MM.1S (cell line): ENCODE results near the gene MRAP2.

Experiments used
- DNase-seq: peaks from one replicate; pipeline ENCODE4 v3.0.0-alpha.2; 2015
- H2AFZ ChIP-seq: fragments of 300-600 bp; sonication (generic); 2 replicates; pipeline ENCODE4 v1.6.0; 2016; ENCODE audit warnings: antibody characterized with exemption, low read length
- H3F3A ChIP-seq: fragments of 300-600 bp; sonication (generic); 2 replicates; pipeline ENCODE4 v1.6.1; 2016; ENCODE audit warnings: mild to moderate bottlenecking, antibody characterized with exemption, low read length, moderate library complexity, mixed read lengths; ENCODE audit not compliant: insufficient read depth
- H3K27ac ChIP-seq: fragments of 300-600 bp; sonication (generic); 2 replicates; pipeline ENCODE4 v1.5.1; 2016; ENCODE audit warnings: mild to moderate bottlenecking, low read length
- H3K27me3 ChIP-seq: fragments of 300-600 bp; sonication (generic); replicated peaks from 2 replicates; pipeline ENCODE4 v1.6.0; 2016; ENCODE audit warnings: low read length; ENCODE audit not compliant: insufficient read depth
- H3K36me3 ChIP-seq: fragments of 300-600 bp; sonication (generic); replicated peaks from 2 replicates; pipeline ENCODE4 v1.6.1; 2016; ENCODE audit warnings: mild to moderate bottlenecking, low read length, mixed read lengths; ENCODE audit not compliant: insufficient read depth
- H3K4me1 ChIP-seq: fragments of 300-600 bp; sonication (generic); 2 replicates; pipeline ENCODE4 v1.6.1; 2016; ENCODE audit warnings: low read length, mixed read lengths
- H3K4me2 ChIP-seq: fragments of 300-600 bp; sonication (generic); 2 replicates; pipeline ENCODE4 v1.6.0; 2016; ENCODE audit warnings: low read depth, low read length
- H3K4me3 ChIP-seq: fragments of 300-600 bp; sonication (generic); 2 replicates; pipeline ENCODE4 v1.5.1; 2016; ENCODE audit warnings: low read length, mixed read lengths
- H3K79me2 ChIP-seq: fragments of 300-600 bp; sonication (generic); 2 replicates; pipeline ENCODE4 v1.6.1; 2016; ENCODE audit warnings: mixed run types, low read length, mixed read lengths
- H3K9ac ChIP-seq: fragments of 300-600 bp; sonication (generic); 2 replicates; pipeline ENCODE4 v1.6.1; 2016; ENCODE audit warnings: low read length, mixed read lengths
- H3K9me2 ChIP-seq: fragments of 300-600 bp; sonication (generic); replicated peaks from 2 replicates; pipeline ENCODE4 v1.6.1; 2016; ENCODE audit warnings: mild to moderate bottlenecking, low read length, mixed read lengths; ENCODE audit not compliant: insufficient read depth
- H3K9me3 ChIP-seq: fragments of 300-600 bp; sonication (generic); replicated peaks from 2 replicates; pipeline ENCODE4 v1.6.1; 2016; ENCODE audit warnings: mild to moderate bottlenecking, low read length, mixed read lengths; ENCODE audit not compliant: insufficient read depth
- H4K20me1 ChIP-seq: fragments of 300-600 bp; sonication (generic); 2 replicates; pipeline ENCODE4 v1.6.1; 2016; ENCODE audit warnings: mild to moderate bottlenecking, low read length, moderate library complexity, mixed read lengths; ENCODE audit not compliant: insufficient read depth
- CTCF ChIP-seq: fragments of 300-600 bp; sonication (generic); IDR thresholded peaks from 2 replicates; pipeline ENCODE4 v1.5.1; 2016; ENCODE audit warnings: antibody characterized with exemption, low read length, mixed read lengths
- EZH2 ChIP-seq: fragments of 300-600 bp; sonication (generic); optimal IDR thresholded peaks from 2 replicates; pipeline ENCODE3; 2017; ENCODE audit warnings: low read depth, mild to moderate bottlenecking, antibody characterized with exemption, low read length, mixed read lengths
- EZH2phosphoT487 ChIP-seq: fragments of 300-600 bp; sonication (generic); IDR thresholded peaks from 2 replicates; pipeline ENCODE4 v1.6.1; 2018; ENCODE audit warnings: antibody characterized with exemption, low read length

Gene MRAP2

GRCh38 chr6:84055647-84056046 lies 22.1 kb downstream of the MRAP2 start:
- Histone ChIP-seq H3K4me2 (no peak overlapping the region), H3F3A (no peaks in the 10 kb centered on the region), H3K27ac (no peak overlapping the region), H3K4me3 (no peak overlapping the region), H3K9me3 (no peaks in the 10 kb centered on the region), H3K27me3 (no peaks in the 10 kb centered on the region), H3K9me2 (no peaks in the 10 kb centered on the region), H4K20me1 (no peaks in the 10 kb centered on the region), H3K4me1 (no peaks in the 10 kb centered on the region), H2AFZ (no peak overlapping the region), H3K36me3 (no peaks in the 10 kb centered on the region), H3K9ac (no peak overlapping the region), H3K79me2 (no peaks in the 10 kb centered on the region)
- TF ChIP-seq EZH2 = no peak
- TF ChIP-seq EZH2phosphoT487 = no peak
- no peak for TF ChIP-seq CTCF
- no peak for DNase-seq

- no peaks in the 10 kb centered on the region for H3K27me3 ChIP-seq
- H3K9ac ChIP-seq = no peak overlapping the region
- no peaks in the 10 kb centered on the region for H4K20me1 ChIP-seq
- H3K9me3 ChIP-seq = no peaks in the 10 kb centered on the region
- no peaks in the 10 kb centered on the region for H3K9me2 ChIP-seq
- no peaks in the 10 kb centered on the region for H3F3A ChIP-seq
- TF ChIP-seq CTCF = no peak
- TF ChIP-seq EZH2phosphoT487 = no peak
- no peak for TF ChIP-seq EZH2
- H2AFZ ChIP-seq = no peak overlapping the region
- no peaks in the 10 kb centered on the region for H3K79me2 ChIP-seq
- no peaks in the 10 kb centered on the region for H3K4me1 ChIP-seq
- DNase-seq = no peak
- H3K4me2 ChIP-seq = no peak overlapping the region
- no peak overlapping the region for H3K4me3 ChIP-seq
- H3K36me3 ChIP-seq = no peaks in the 10 kb centered on the region
- H3K27ac ChIP-seq = no peak overlapping the region
Measured at GRCh38 chr6:84057908-84058307, 24.3 kb downstream of the MRAP2 start.

- TF ChIP-seq EZH2 (no peak), CTCF (no peak), EZH2phosphoT487 (no peak)
- no peak overlapping the region for H3K9ac ChIP-seq
- H3K27ac ChIP-seq = no peak overlapping the region
- H3K9me3 ChIP-seq = no peaks in the 10 kb centered on the region
- no peak overlapping the region for H2AFZ ChIP-seq
- H3K4me2 ChIP-seq = no peak overlapping the region
- H3K27me3 ChIP-seq = no peaks in the 10 kb centered on the region
- H3K4me3 ChIP-seq = no peak overlapping the region
- no peaks in the 10 kb centered on the region for H3K79me2 ChIP-seq
- H3K36me3 ChIP-seq = no peaks in the 10 kb centered on the region
- no peaks in the 10 kb centered on the region for H3K9me2 ChIP-seq
- DNase-seq = no peak
- H4K20me1 ChIP-seq = no peaks in the 10 kb centered on the region
- H3K4me1 ChIP-seq = no peaks in the 10 kb centered on the region
- H3F3A ChIP-seq = no peaks in the 10 kb centered on the region
Measured at GRCh38 chr6:84059082-84059481, 25.5 kb downstream of the MRAP2 start.
